SH-SY5Y (cell line): ENCODE results near the gene EIF3A.

Experiments
- GATA2 ChIP-seq: IDR thresholded peaks from 2 replicates; pipeline ENCODE4 v1.6.1; 2011; ENCODE audit warnings: mild to moderate bottlenecking, low read depth, low read length
- GATA3 ChIP-seq: IDR thresholded peaks from 2 replicates; pipeline ENCODE4 v1.6.1; 2011; ENCODE audit warnings: low read depth, mild to moderate bottlenecking, low read length, moderate library complexity

GRCh38 chr10:119039161-119039560 lies 41.5 kb downstream of the EIF3A start:
- TF ChIP-seq GATA2, result no peak
- TF ChIP-seq GATA3, result no peak
